NT2/D1 (cell line): ENCODE measurements around the gene NPDC1.

Source experiments
- SUZ12 ChIP-seq: IDR thresholded peaks from 2 replicates; pipeline ENCODE4 v1.6.1; 2011; ENCODE audit not compliant: insufficient read length, insufficient read depth; ENCODE audit errors: extremely low read depth
- ZNF274 ChIP-seq: IDR thresholded peaks from 2 replicates; pipeline ENCODE4 v1.6.1; 2011; ENCODE audit warnings: mild to moderate bottlenecking, low read depth, low read length

DNA sequence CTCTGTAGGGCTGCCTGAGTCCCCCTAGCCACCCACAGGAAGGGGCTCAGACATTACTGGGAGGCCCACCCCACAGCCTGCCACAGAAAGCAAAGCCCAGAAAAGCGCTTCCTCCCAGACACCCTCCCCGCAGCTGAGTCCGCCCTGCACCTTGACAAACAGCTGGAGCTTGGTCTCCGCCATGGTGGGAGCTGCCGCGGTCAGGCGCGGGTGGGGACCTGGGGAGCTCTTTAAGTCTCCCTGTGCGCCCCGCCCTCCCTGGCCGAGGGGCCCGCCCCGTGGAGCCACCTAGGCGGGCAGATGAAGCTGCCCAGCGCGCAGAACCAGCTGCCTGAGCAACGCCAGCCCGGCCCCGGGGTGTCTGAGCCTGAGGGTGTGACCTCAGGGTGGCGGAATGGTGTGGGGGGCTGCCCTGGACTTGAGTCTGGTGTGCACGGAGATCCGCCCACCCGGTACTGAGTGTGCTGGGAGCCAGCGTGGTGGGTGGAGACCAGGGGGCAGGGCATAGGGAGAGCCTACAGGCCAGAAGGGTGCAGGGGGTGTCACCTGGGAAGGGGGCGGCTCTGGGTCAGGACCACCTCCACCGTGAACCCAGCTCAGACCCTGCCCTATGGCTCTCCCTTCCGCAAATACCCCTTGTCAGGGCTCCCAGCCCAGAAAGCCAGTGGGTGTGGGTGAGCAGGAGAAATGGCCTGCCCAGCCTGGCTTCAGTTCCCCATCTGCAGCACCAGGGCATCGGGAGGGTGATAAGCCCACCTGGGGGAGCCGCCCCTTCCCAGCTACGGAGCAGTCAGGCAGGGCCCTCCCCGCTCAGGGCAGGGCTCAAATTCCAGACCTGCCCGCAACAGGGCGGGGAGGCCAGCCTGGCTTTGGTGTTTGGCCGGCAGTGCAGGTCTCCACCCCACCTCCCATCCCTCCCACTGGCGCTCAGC lies 49.4 kb downstream of the NPDC1 start, which contains the start of gene CLIC3:
- TF ChIP-seq ZNF274 (no peak), SUZ12 (no peak)
